Natural killer cell (primary cell): ENCODE results near the gene TMEM190. TPM values are rescaled to one million over a fixed set of nuclear protein-coding genes. Genes with fewer than 3 reads are reported as not detected.
A peak's percentile ranks its signal among the peaks of the same experiment; 100 is the strongest.

Experiments used
- ATAC-seq, 3 donors: fragments of 150-1000 bp in 2 of 3; fragments of 200-7000 bp in 1 of 3; cut with Tn5 transposase; 1 replicate in 1 of 3; 2 replicates in 2 of 3; pipeline ENCODE4 v1.10.0; 2021; ENCODE audit warnings: mild to moderate bottlenecking in 2 of 3, moderate library complexity in 2 of 3
- DNase-seq, 2 donors: peaks; one replicate each; pipeline versions ENCODE4 v3.0.0 to v3.0.0-alpha.2; 2013 to 2021; ENCODE audit warnings: mixed read lengths in 1 of 2
- H3K27ac ChIP-seq: one replicate; pipeline ENCODE4 v1.5.1; 2013; ENCODE audit warnings: mild to moderate bottlenecking, low read length
- H3K27me3 ChIP-seq: one replicate; pipeline ENCODE4 v1.6.1; 2013; ENCODE audit warnings: low read length; ENCODE audit not compliant: control insufficient read depth, insufficient read depth
- H3K36me3 ChIP-seq: one replicate; pipeline ENCODE4 v1.6.1; 2013; ENCODE audit warnings: low read length; ENCODE audit not compliant: control insufficient read depth, insufficient read depth
- H3K4me1 ChIP-seq: one replicate; pipeline ENCODE4 v1.6.1; 2013; ENCODE audit warnings: low read length; ENCODE audit not compliant: control insufficient read depth, insufficient read depth
- H3K4me3 ChIP-seq: one replicate; pipeline ENCODE4 v1.5.1; 2013; ENCODE audit warnings: low read length
- H3K9me3 ChIP-seq: one replicate; pipeline ENCODE4 v1.6.1; 2013; ENCODE audit warnings: low read length; ENCODE audit not compliant: control insufficient read depth, insufficient read depth
- H3K27ac Mint-ChIP-seq, 2 donors: one replicate each; pipeline ENCODE4 v1.8.0; 2022; ENCODE audit warnings: mild to moderate bottlenecking in 2 of 2, mixed read lengths in 2 of 2, moderate library complexity in 1 of 2
- H3K27me3 Mint-ChIP-seq, 2 donors: one replicate each; pipeline ENCODE4 v1.8.0; 2022; ENCODE audit warnings: low read depth in 2 of 2, mixed read lengths in 2 of 2
- H3K36me3 Mint-ChIP-seq: one replicate; pipeline ENCODE4 v1.8.0; 2022; ENCODE audit warnings: mixed read lengths
- H3K4me1 Mint-ChIP-seq, 2 donors: one replicate each; pipeline ENCODE4 v1.8.0; 2022; ENCODE audit warnings: mixed read lengths in 2 of 2
- H3K4me3 Mint-ChIP-seq: one replicate; pipeline ENCODE4 v1.8.0; 2022; ENCODE audit warnings: mild to moderate bottlenecking, moderate library complexity, mixed read lengths
- H3K9me3 Mint-ChIP-seq, 2 donors: one replicate each; pipeline ENCODE4 v1.8.0; 2022; ENCODE audit warnings: mixed read lengths in 2 of 2
- CTCF ChIP-seq: fragments of 200-600 bp; IDR thresholded peaks from one replicate; pipeline ENCODE4 v1.8.0; 2022; ENCODE audit warnings: antibody characterized with exemption
- WGBS: methylation state at CpG from one replicate; pipeline ENCODE4 v1.1.7; 2013; ENCODE audit warnings: missing lambda C conversion rate; ENCODE audit not compliant: insufficient coverage; 5-methylcytosine and 5-hydroxymethylcytosine counted together
- intact Hi-C: fragments of 100-400 bp; cut with micrococcal nuclease; formaldehyde crosslinking; loops from one replicate; pipeline ENCODE4 v1.14.2; 2022
- total RNA-seq, 4 donors: library from RNA; stranded (reverse); fragments of 120-200 nt in 1 of 4; gene quantifications; one replicate each; pipeline versions ENCODE4 v1.2.3 to v1.2.4, GENCODE V29; 2013 to 2022

The TMEM190 gene
- total RNA-seq, 3 donors from 2014 or later (not counting 1 experiment from before 2014, with no cell fraction given) = not detected

- no peak overlapping the region for H3K4me3 ChIP-seq
- no peaks in the 10 kb centered on the region for H3K9me3 ChIP-seq
- TF ChIP-seq CTCF = no peak
- DNase-seq (peak in 1 of 2 donors; percentile 27), ATAC-seq (no peak)
- H3K27ac ChIP-seq = no peak overlapping the region
- no peak overlapping the region for H3K27ac Mint-ChIP-seq
- peak overlapping the region; percentile 6 for H3K4me3 Mint-ChIP-seq
- no peaks in the 10 kb centered on the region for H3K36me3 Mint-ChIP-seq
- H3K27me3 ChIP-seq = peaks cover 28% of the 10 kb centered on the region
- H3K4me1 ChIP-seq = peaks cover 21% of the 10 kb centered on the region
- peaks cover 4 to 31% of the 10 kb centered on the region in 2 donors for H3K4me1 Mint-ChIP-seq
- no peaks in the 10 kb centered on the region for H3K9me3 Mint-ChIP-seq
- peaks cover 32 to 40% of the 10 kb centered on the region in 2 donors for H3K27me3 Mint-ChIP-seq
- 45% methylated on average over 12 of the region's 13 CpGs for WGBS
- intact Hi-C loops = no loop called here
- H3K36me3 ChIP-seq = no peaks in the 10 kb centered on the region
Observed at GRCh38 chr19:55355213-55355821, 21.3 kb upstream of the TMEM190 start.

- Histone ChIP-seq H3K36me3 (no peaks in the 10 kb centered on the region), H3K27me3 (peaks cover 8% of the 10 kb centered on the region), H3K9me3 (no peaks in the 10 kb centered on the region), H3K4me1 (peaks cover 14% of the 10 kb centered on the region), H3K4me3 (no peak overlapping the region), H3K27ac (no peak overlapping the region)
- Mint-ChIP-seq H3K36me3 (no peaks in the 10 kb centered on the region), H3K4me1 (peaks cover 0 to 6% of the 10 kb centered on the region in 2 donors), H3K27me3 (peaks cover 10 to 16% of the 10 kb centered on the region in 2 donors), H3K27ac (no peak overlapping the region), H3K4me3 (no peak overlapping the region), H3K9me3 (no peaks in the 10 kb centered on the region)
- intact Hi-C loops = no loop called here
- no peak for TF ChIP-seq CTCF
- WGBS = 88% methylated on average over 19 of the region's 19 CpGs
- no peak for ATAC-seq
- no peak for DNase-seq
Observed at GRCh38 chr19:55358493-55358892, 18.1 kb upstream of the TMEM190 start.

- no peak for ATAC-seq
Observed at GRCh38 chr19:55358943-55359908, 17.4 kb upstream of the TMEM190 start.

More at GRCh38 chr19:55358943-55359908, 17.4 kb upstream of the TMEM190 start:
- Mint-ChIP-seq H3K4me1 (no peaks in the 10 kb centered on the region), H3K36me3 (no peaks in the 10 kb centered on the region), H3K4me3 (no peak overlapping the region), H3K27me3 (peaks cover 10 to 15% of the 10 kb centered on the region in 2 donors), H3K9me3 (no peaks in the 10 kb centered on the region), H3K27ac (no peak overlapping the region)
- no peaks in the 10 kb centered on the region for H3K9me3 ChIP-seq
- 90% methylated on average over 32 of the region's 32 CpGs for WGBS
- DNase-seq = no peak
- H3K4me1 ChIP-seq = peaks cover 7% of the 10 kb centered on the region
- H3K27ac ChIP-seq = no peak overlapping the region
- intact Hi-C loops = no loop called here
- peaks cover 2% of the 10 kb centered on the region for H3K27me3 ChIP-seq
- H3K36me3 ChIP-seq = no peaks in the 10 kb centered on the region
- no peak for TF ChIP-seq CTCF
- H3K4me3 ChIP-seq = no peak overlapping the region
